H1 (cell line): ENCODE results near the gene GIMAP5. TPM values are rescaled to one million over a fixed set of nuclear protein-coding genes. Genes with fewer than 3 reads are reported as not detected.

Source experiments
- CTCF ChIA-PET: fragments of 300-600 bp; sonication (Branson Sonifier 250); formaldehyde crosslinking; loops from one replicate; lab custom pipeline; 2021; ENCODE audit not compliant: partially characterized antibody; lab: Charles Lee
- POLR2A ChIA-PET: fragments of 300-600 bp; sonication (Branson Sonifier 250); formaldehyde crosslinking; loops from one replicate; lab custom pipeline; 2021; ENCODE audit warnings: inconsistent platforms; ENCODE audit not compliant: partially characterized antibody; lab: Charles Lee
- DNase-seq, 2 experiments: peaks; one replicate each; pipeline versions ENCODE4 v3.0.0 to v3.0.0-alpha.2; 2010 to 2022; ENCODE audit warnings: low spot score in 2 of 2, low read depth in 1 of 2, mixed read lengths in 1 of 2
- FAIRE-seq: peaks from 2 replicates; lab custom pipeline; 2011; peaks lifted over from hg19 to GRCh38; lab: Jason Lieb, UNC
- H2AFZ ChIP-seq: 2 replicates; pipeline ENCODE4 v1.8.1; 2012; ENCODE audit warnings: low read length, inconsistent platforms
- H2AK5ac ChIP-seq: 2 replicates; pipeline ENCODE4 v1.6.1; 2013; ENCODE audit warnings: low read depth, low read length
- H2BK120ac ChIP-seq: replicated peaks from 2 replicates; pipeline ENCODE3; 2013; ENCODE audit warnings: low read depth, low read length, inconsistent platforms
- H2BK12ac ChIP-seq: 2 replicates; pipeline ENCODE4 v1.6.1; 2013; ENCODE audit warnings: low read depth, low read length
- H2BK15ac ChIP-seq: 2 replicates; pipeline ENCODE4 v1.6.1; 2013; ENCODE audit warnings: low read length
- H2BK20ac ChIP-seq: 2 replicates; pipeline ENCODE4 v1.6.1; 2013; ENCODE audit warnings: low read length
- H2BK5ac ChIP-seq: 2 replicates; pipeline ENCODE4 v1.6.1; 2013; ENCODE audit warnings: low read depth, low read length
- H3K14ac ChIP-seq: 2 replicates; pipeline ENCODE4 v1.6.1; 2013; ENCODE audit warnings: inconsistent platforms; ENCODE audit not compliant: insufficient read length
- H3K18ac ChIP-seq: 2 replicates; pipeline ENCODE4 v1.6.1; 2013; ENCODE audit warnings: low read length; ENCODE audit errors: extremely low read depth
- H3K23ac ChIP-seq: 2 replicates; pipeline ENCODE4 v1.6.1; 2013; ENCODE audit warnings: inconsistent platforms; ENCODE audit not compliant: insufficient read length
- H3K23me2 ChIP-seq: 2 replicates; pipeline ENCODE4 v1.6.1; 2013; ENCODE audit warnings: low read depth, low read length
- H3K27ac ChIP-seq: 2 replicates; pipeline ENCODE4 v1.6.1; 2011; ENCODE audit warnings: low read depth, low read length, inconsistent platforms
- H3K27me3 ChIP-seq, 4 experiments: replicated peaks in 1 of 4; 1 replicate in 1 of 4; 2 replicates in 3 of 4; pipeline versions ENCODE4 v1.6.1 to v1.8.1; 2011 to 2013; ENCODE audit warnings: low read length in 3 of 4, mild to moderate bottlenecking in 3 of 4, inconsistent platforms in 2 of 4, mixed read lengths in 2 of 4, moderate library complexity in 1 of 4; ENCODE audit not compliant: control insufficient read depth in 3 of 4, insufficient read depth in 3 of 4; ENCODE audit errors: extremely low read depth in 1 of 4
- H3K36me3 ChIP-seq, 4 experiments: 2 replicates each; pipeline versions ENCODE4 v1.6.1 to v1.8.1; 2011 to 2013; ENCODE audit warnings: mild to moderate bottlenecking in 4 of 4, low read length in 3 of 4, moderate library complexity in 2 of 4, control low read depth in 1 of 4, inconsistent platforms in 1 of 4; ENCODE audit not compliant: insufficient read depth in 4 of 4, control insufficient read depth in 2 of 4
- H3K4ac ChIP-seq: replicated peaks from 2 replicates; pipeline ENCODE3; 2013; ENCODE audit warnings: low read length, low read depth, mixed read lengths, inconsistent platforms; ENCODE audit not compliant: insufficient read length
- H3K4me1 ChIP-seq, 4 experiments: replicated peaks in 1 of 4; 1 replicate in 1 of 4; 2 replicates in 3 of 4; pipeline versions ENCODE4 v1.6.1 to v1.8.1; 2011 to 2013; ENCODE audit warnings: low read length in 3 of 4, inconsistent platforms in 2 of 4, mixed read lengths in 1 of 4; ENCODE audit not compliant: insufficient read depth in 4 of 4, control insufficient read depth in 3 of 4
- H3K4me2 ChIP-seq, 2 experiments: 2 replicates each; pipeline versions ENCODE4 v1.6.1 to v1.8.1; 2011 to 2013; ENCODE audit warnings: low read depth in 2 of 2, low read length in 2 of 2, control low read depth in 1 of 2, inconsistent platforms in 1 of 2, mild to moderate bottlenecking in 1 of 2; ENCODE audit not compliant: insufficient read depth in 1 of 2
- H3K4me3 ChIP-seq, 4 experiments: fragments of 200-600, 300-600 bp in 1 of 4; sonication (generic), shearing (Covaris generic), sonication (Bioruptor Twin) in 1 of 4; 2 replicates each; pipeline versions ENCODE4 v1.5.1 to v1.8.1; 2011 to 2016; ENCODE audit warnings: low read length in 4 of 4, low read depth in 3 of 4, control low read depth in 2 of 4, inconsistent platforms in 2 of 4, mild to moderate bottlenecking in 2 of 4, mixed read lengths in 1 of 4, moderate library complexity in 1 of 4; ENCODE audit not compliant: insufficient read depth in 2 of 4; ENCODE audit errors: extremely low read depth in 1 of 4
- H3K56ac ChIP-seq: replicated peaks from 2 replicates; pipeline ENCODE3; 2013; ENCODE audit warnings: low read depth, mild to moderate bottlenecking, mixed read lengths, low read length, inconsistent platforms; ENCODE audit not compliant: insufficient read length
- H3K79me1 ChIP-seq: 2 replicates; pipeline ENCODE4 v1.6.1; 2013; ENCODE audit warnings: low read depth, low read length, control low read depth
- H3K79me2 ChIP-seq, 2 experiments: 2 replicates each; pipeline versions ENCODE4 v1.6.1 to v1.8.1; 2012 to 2013; ENCODE audit warnings: low read length in 2 of 2, mild to moderate bottlenecking in 2 of 2, inconsistent platforms in 1 of 2; ENCODE audit not compliant: insufficient read depth in 2 of 2, control insufficient read depth in 1 of 2
- H3K9ac ChIP-seq, 4 experiments: replicated peaks in 1 of 4; 1 replicate in 1 of 4; 2 replicates in 3 of 4; pipeline versions ENCODE4 v1.6.1 to v1.8.1; 2011 to 2013; ENCODE audit warnings: low read depth in 3 of 4, low read length in 3 of 4, control low read depth in 2 of 4, mild to moderate bottlenecking in 2 of 4, moderate library complexity in 2 of 4, inconsistent platforms in 1 of 4; ENCODE audit errors: extremely low read depth in 1 of 4
- H3K9me3 ChIP-seq, 2 experiments: 2 replicates each; pipeline versions ENCODE4 v1.6.1 to v1.8.1; 2012 to 2013; ENCODE audit warnings: mild to moderate bottlenecking in 2 of 2, moderate library complexity in 2 of 2, control low read depth in 1 of 2, inconsistent platforms in 1 of 2, low read depth in 1 of 2, low read length in 1 of 2, mixed read lengths in 1 of 2; ENCODE audit not compliant: insufficient read depth in 2 of 2
- H4K20me1 ChIP-seq, 2 experiments: replicated peaks in 1 of 2; 2 replicates each; pipeline versions ENCODE3 to v1.8.1; 2011 to 2013; ENCODE audit warnings: inconsistent platforms in 2 of 2, low read length in 2 of 2, mild to moderate bottlenecking in 1 of 2; ENCODE audit not compliant: insufficient read depth in 2 of 2, control insufficient read depth in 1 of 2
- H4K5ac ChIP-seq: 2 replicates; pipeline ENCODE4 v1.6.1; 2013; ENCODE audit warnings: low read length, low read depth, mixed read lengths, inconsistent platforms; ENCODE audit not compliant: insufficient read length
- H4K8ac ChIP-seq: 2 replicates; pipeline ENCODE4 v1.8.0; 2013; ENCODE audit warnings: mild to moderate bottlenecking, moderate library complexity, low read length, inconsistent platforms; ENCODE audit not compliant: insufficient read depth; ENCODE audit errors: extremely low read depth
- H4K91ac ChIP-seq: replicated peaks from 2 replicates; pipeline ENCODE3; 2013; ENCODE audit warnings: low read length, mixed read lengths, inconsistent platforms; ENCODE audit not compliant: insufficient read length
- CHD1 ChIP-seq: IDR thresholded peaks from 2 replicates; pipeline ENCODE4 v1.6.1; 2012; ENCODE audit warnings: low read depth, low read length, improper control_type of control experiment
- FOSL1 ChIP-seq: IDR thresholded peaks from 2 replicates; pipeline ENCODE4 v1.6.1; 2011; ENCODE audit warnings: mild to moderate bottlenecking, low read depth, low read length, moderate library complexity; ENCODE audit not compliant: insufficient read depth
- SAP30 ChIP-seq: fragments of 300-600 bp; sonication (generic); IDR thresholded peaks from 2 replicates; pipeline ENCODE4 v1.7.1; 2012; ENCODE audit warnings: low read length, moderate library complexity, mild to moderate bottlenecking, inconsistent platforms; ENCODE audit not compliant: insufficient read depth, insufficient replicate concordance
- TEAD4 ChIP-seq: IDR thresholded peaks from 2 replicates; pipeline ENCODE4 v1.6.1; 2012; ENCODE audit warnings: low read depth, low read length, inconsistent platforms, mixed read lengths
- YY1 ChIP-seq: IDR thresholded peaks from 2 replicates; pipeline ENCODE4 v1.6.1; 2011; ENCODE audit warnings: low read depth, mild to moderate bottlenecking, low read length
- WGBS, 2 experiments: shearing (Covaris generic) in 1 of 2; methylation state at CpG; one replicate each; pipeline versions ENCODE4 v1.1.6 to v1.1.7; 2013 to 2015; ENCODE audit warnings: low lambda C conversion rate in 2 of 2, mixed read lengths in 2 of 2, inconsistent platforms in 1 of 2, low coverage in 1 of 2, missing lambda C conversion rate in 1 of 2; ENCODE audit not compliant: insufficient replicate concordance in 2 of 2, insufficient coverage in 1 of 2, insufficient read length in 1 of 2; ENCODE audit errors: extremely low coverage in 1 of 2, missing lambda C conversion rate in 1 of 2; 5-methylcytosine and 5-hydroxymethylcytosine counted together
- polyA plus RNA-seq, 7 experiments: library from polyadenylated mRNA; depleted of rRNA in 3 of 7; stranded (reverse) in 5 of 7; unstranded in 2 of 7; fragments of >200 nt in 5 of 7; fragments of 200-250 nt in 2 of 7; gene quantifications; 1 replicate in 5 of 7; 2 replicates in 1 of 7; 4 replicates in 1 of 7; pipeline versions ENCODE4 v1.2.1 to v1.2.3, GENCODE V29; 2011 to 2013; ENCODE audit warnings: missing spikeins in 2 of 7, mixed read lengths in 2 of 7
- total RNA-seq: library from RNA; stranded (reverse); fragmentation: NEBNext Ultra II Directional; extraction: Animal tissue kit (Norgen Biotek cat#: 25700); gene quantifications from 2 replicates; pipeline ENCODE4 v1.2.1, GENCODE V29; 2021

Gene GIMAP5
- total and polyA plus RNA-seq, 2 of the 8 experiments (the other 6 are each of a cell fraction or from before 2014, with no cell fraction given): not detected

GRCh38 chr7:150738591-150739001, 1.4 kb downstream of the GIMAP5 start:
- CTCF ChIA-PET: interaction anchor here (1.1 to 1.2 kb wide), 2 partner anchors 11 to 160 kb away, joined by 3 to 4 read pairs; no protein-coding TSS in a partner anchor
- Histone ChIP-seq H2BK120ac (no peak overlapping the region), H3K4me1 (peaks cover 0 to 2% (median 0%) of the 10 kb centered on the region in 4 experiments; a peak in 1 of 7 replicates), H3K79me2 (no peaks in the 10 kb centered on the region), H3K79me1 (no peaks in the 10 kb centered on the region), H4K91ac (no peak overlapping the region), H3K9me3 (peaks cover 0 to 10% of the 10 kb centered on the region in 2 experiments; a peak in 2 of 4 replicates), H2BK5ac (no peak overlapping the region), H3K27me3 (peaks cover 87 to 97% (median 96%) of the 10 kb centered on the region in 4 experiments), H2BK15ac (no peak overlapping the region), H3K23ac (no peak overlapping the region), H3K9ac (no peak overlapping the region), H2AFZ (no peak overlapping the region), H3K18ac (no peak overlapping the region), H3K4me2 (no peak overlapping the region), H3K36me3 (peaks cover 0 to 5% (median 0%) of the 10 kb centered on the region in 4 experiments; a peak in 1 of 8 replicates), H3K27ac (no peak overlapping the region), H3K4ac (no peak overlapping the region), H4K5ac (no peak overlapping the region), H2AK5ac (no peak overlapping the region), H3K23me2 (no peaks in the 10 kb centered on the region), H2BK20ac (no peak overlapping the region), H3K56ac (no peak overlapping the region), H4K20me1 (peaks cover 10 to 29% of the 10 kb centered on the region in 2 experiments), H4K8ac (no peak overlapping the region), H3K14ac (no peak overlapping the region), H2BK12ac (no peak overlapping the region), H3K4me3 (no peak overlapping the region)
- POLR2A ChIA-PET: no interaction called here
- 81% methylated on average over 5 of the region's 5 CpGs; no CpG with 5 or more reads in 1 of the 2 experiments for WGBS, 2 experiments
- no peak for FAIRE-seq
- no peak for DNase-seq
- no peak for TF ChIP-seq SAP30
- TF ChIP-seq FOSL1: no peak
- no peak for TF ChIP-seq TEAD4
- TF ChIP-seq YY1: no peak
- no peak for TF ChIP-seq CHD1
